Astrocyte of the cerebellum (primary cell): ENCODE data around the gene MAN1C1.

Experiments used
- DNase-seq: peaks from one replicate; pipeline ENCODE4 v3.0.0-alpha.2; 2011; ENCODE audit warnings: low read depth
- H3K4me3 ChIP-seq: 2 replicates; pipeline ENCODE4 v1.5.1; 2011; ENCODE audit warnings: mild to moderate bottlenecking, low read depth, low read length, moderate library complexity
- in situ Hi-C: cut with HindIII; loops from 2 replicates; pipeline ENCODE4 v1.10.0; 2017; ENCODE audit warnings: low sequenced_read_pairs
- TF ChIP-seq, protein P1 (sequence below): IDR thresholded peaks from 2 replicates; pipeline ENCODE4 v1.5.1; 2012; ENCODE audit warnings: low read length, low read depth, moderate library complexity, mild to moderate bottlenecking; ENCODE audit errors: missing control alignments

MAN1C1 gene

DNA sequence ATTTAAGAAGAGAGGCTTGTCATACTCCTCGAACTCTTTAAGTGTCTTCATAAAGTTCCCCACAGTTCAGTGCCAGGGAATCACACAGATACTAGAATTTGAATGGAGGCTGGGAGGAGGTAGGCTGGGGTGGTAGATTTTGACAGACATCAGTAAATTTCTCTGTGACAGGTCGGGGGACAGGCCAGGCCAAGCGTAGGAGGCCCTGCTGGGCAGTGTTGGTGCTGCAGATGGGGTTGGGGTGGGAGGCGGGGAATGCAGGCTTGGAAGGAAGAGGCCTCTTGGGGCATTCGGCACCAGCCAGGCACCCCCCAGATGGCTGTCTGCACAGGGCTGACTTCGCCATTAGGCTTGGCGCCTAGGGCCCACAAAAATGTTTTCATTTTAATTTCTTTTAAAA, 84.0 kb downstream of the MAN1C1 start:
- in situ Hi-C loops = no loop called here
- no peak for DNase-seq
- TF ChIP-seq, protein P1, sequence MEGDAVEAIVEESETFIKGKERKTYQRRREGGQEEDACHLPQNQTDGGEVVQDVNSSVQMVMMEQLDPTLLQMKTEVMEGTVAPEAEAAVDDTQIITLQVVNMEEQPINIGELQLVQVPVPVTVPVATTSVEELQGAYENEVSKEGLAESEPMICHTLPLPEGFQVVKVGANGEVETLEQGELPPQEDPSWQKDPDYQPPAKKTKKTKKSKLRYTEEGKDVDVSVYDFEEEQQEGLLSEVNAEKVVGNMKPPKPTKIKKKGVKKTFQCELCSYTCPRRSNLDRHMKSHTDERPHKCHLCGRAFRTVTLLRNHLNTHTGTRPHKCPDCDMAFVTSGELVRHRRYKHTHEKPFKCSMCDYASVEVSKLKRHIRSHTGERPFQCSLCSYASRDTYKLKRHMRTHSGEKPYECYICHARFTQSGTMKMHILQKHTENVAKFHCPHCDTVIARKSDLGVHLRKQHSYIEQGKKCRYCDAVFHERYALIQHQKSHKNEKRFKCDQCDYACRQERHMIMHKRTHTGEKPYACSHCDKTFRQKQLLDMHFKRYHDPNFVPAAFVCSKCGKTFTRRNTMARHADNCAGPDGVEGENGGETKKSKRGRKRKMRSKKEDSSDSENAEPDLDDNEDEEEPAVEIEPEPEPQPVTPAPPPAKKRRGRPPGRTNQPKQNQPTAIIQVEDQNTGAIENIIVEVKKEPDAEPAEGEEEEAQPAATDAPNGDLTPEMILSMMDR = no peak
- no peak overlapping the region for H3K4me3 ChIP-seq

DNA sequence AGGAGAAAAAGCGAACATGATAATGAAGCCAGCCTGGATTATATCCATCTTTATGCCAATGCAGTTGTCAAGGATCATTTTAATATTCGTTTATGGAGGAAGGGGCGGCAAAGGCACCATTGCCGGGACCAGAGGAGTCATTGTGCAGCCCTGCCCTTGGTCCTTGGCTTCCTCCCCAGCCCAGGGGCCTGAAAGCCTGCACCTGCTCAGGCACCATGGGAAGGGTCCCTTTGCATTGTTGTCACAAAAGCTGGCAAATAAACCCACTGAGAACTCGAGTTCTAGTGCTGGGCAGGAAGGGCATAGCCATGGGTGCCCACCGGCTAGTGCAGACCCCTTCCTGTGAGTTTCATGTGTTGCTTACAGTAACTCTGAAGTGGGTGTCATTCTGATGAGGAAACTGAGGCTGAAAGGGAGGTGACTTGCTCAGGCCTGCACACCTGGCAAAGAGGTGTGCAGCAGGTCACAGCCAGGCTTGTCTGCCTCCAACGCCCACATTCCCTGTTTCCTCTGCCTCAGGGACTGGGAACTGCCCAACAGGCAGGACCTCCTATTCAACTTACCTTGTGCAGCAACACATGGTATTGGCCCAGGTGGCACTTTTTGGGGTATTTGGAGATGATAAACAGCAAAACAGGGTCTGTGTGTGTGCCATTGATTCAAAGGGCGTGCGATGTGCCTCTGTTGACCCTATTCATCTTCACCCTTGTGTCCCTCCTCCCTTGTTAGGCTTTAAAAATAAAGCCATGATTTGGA, 84.6 kb downstream of the MAN1C1 start:
- in situ Hi-C loops = no loop called here
- DNase-seq = no peak
- TF ChIP-seq, protein P1 = no peak
- H3K4me3 ChIP-seq = no peak overlapping the region

DNA sequence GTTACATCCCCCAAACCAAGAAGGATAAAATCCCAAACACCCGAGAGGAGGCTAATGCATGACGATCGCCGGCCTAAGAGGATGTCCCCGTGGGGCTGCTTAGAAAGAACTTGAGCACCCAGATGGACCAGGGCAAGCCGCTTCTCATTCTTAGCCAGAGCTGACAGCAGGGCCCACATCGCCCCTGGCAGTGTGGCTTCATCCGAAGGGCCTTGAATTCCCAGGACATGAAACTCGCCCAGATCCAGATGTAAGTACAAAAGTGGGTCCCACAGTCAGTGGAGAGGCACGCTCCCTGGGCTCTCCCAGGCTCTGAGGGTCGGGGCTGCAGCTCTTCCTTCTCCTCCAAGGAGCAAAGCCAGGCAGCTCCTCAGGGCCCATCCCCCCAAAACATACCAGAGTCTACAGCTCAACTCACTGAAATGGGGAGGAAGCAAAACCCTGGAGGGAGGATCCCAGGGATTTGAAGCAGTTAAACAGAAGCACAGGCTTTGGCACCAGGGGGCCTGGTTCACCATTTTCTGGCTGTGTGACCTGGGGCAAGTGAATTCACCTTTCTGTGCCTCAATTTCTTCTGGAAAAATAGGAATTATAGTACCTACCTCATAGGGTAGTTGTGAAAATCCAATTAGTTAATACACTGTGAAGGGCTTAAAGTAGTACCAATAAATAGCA, 85.6 kb downstream of the MAN1C1 start:
- in situ Hi-C loops = no loop called here
- no peak for DNase-seq

DNA sequence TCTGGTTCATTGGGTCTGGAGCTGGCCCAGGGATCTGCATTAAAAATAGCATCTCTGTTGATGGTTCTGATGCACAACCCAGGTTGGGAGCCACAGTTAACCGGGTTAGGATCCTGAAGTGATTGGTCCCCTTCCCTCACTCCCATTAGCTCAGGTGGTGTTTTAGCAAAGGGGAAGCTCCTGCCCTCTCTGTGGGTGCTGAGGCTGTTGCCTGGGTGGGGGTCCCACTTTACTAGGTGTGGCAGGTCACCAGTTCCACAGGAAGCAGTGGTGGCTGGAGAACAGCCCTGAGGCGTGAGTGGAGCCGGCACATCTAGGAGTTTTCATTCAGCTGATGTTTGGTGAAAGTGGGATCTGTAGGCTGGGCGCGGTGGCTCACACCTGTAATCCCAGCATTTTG, 86.5 kb downstream of the MAN1C1 start:
- no peak overlapping the region for H3K4me3 ChIP-seq
- in situ Hi-C loops = no loop called here
- no peak for DNase-seq
- TF ChIP-seq, protein P1 = no peak

More for the DNA sequence above, 85.6 kb downstream of the MAN1C1 start:
- H3K4me3 ChIP-seq = no peak overlapping the region
- TF ChIP-seq, protein P1 = no peak

DNA sequence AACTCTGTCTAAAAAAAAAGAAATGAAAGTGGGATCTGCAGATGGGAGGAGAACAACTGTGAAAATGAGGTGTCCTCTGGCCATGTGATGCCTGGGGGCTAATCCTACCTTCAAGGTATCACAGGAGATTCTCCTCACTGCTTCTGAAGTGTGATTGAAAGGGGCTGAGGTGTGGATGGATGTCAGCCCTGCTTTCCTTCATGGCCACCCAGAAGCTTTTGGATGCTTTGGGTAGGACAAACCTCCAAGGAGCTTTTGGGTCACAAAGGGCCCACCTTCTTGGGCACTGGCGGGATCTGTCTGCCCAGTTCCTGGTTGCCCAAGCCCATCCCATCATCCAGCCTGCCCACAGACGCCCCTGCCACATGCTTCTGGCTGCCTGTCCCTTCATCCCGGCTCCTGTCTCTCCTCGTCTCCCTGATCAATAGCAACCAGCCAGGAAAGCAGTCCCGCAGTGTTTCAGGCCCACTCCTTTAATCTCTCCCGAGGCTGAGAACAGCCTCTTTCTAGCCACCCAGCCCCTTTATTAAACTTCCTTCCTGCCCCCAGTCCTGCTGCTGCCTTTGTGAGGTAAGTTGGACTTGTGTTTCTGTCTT, 87.2 kb downstream of the MAN1C1 start:
- H3K4me3 ChIP-seq = no peak overlapping the region
- TF ChIP-seq, protein P1 = no peak
- in situ Hi-C loops = no loop called here
- DNase-seq = no peak

DNA sequence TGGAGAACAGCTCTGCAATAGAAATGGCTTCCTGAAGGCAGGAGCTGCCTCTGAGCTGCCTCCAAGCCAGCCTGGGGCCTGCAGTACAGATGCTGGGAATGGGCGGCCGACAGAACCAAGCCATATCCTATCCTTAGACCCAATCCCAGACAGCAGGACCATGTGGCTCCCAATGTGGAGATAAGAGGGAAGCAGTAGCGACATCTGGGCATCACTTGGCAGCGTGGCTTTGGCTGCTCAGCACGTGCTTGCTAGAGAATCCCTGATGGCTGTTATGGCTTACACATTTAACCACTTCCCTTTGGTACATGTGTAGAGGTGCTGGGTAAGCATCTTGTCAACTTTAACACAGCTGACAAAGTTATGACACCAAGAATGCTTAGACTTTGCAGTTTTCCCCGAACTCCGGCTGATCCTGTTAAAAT, 87.7 kb downstream of the MAN1C1 start:
- in situ Hi-C loops = no loop called here
- H3K4me3 ChIP-seq = no peak overlapping the region
- no peak for DNase-seq
- TF ChIP-seq, protein P1 = no peak
